Prostate gland (tissue), 2 donors: ENCODE results near the gene GLG1.
"Not testable (repeated sequence)": the region's sequence is repeated elsewhere in the genome, so short reads cannot be mapped to it uniquely, and the experiment has no call there.

Experiments used
- CTCF ChIP-seq, 4 experiments: fragments of 200-600 bp in 2 of 4; fragments of 450-650 bp in 2 of 4; sonication (generic) in 2 of 4; IDR thresholded peaks; 1 replicate in 3 of 4; 2 replicates in 1 of 4; pipeline ENCODE4 v1.5.1; 2016 to 2019; ENCODE audit warnings: antibody characterized with exemption in 4 of 4, mild to moderate bottlenecking in 2 of 4, moderate library complexity in 2 of 4
- POLR2A ChIP-seq: fragments of 450-650 bp; IDR thresholded peaks from one replicate; pipeline ENCODE4 v1.6.1; 2016; ENCODE audit warnings: antibody characterized with exemption, mild to moderate bottlenecking

DNA sequence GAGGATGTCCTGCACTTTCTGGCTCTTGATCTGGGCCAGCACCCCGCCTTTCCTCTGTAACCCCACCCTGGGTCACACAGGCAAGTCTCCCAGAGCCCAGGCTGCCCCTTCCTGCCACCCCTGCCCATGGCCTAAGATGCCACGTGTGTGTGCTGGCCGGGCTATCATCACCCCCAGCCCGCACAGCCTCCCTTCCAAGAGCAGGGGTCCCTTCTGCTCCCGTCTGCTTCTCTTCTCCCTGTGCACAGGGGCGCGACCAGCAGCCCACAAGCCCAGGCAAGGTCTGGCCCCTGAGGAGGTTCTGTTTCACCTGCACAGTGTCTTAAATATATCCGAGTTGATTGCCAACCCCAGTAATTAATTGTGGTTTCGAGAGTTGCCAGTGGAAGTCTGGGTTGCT lies 195.9 kb downstream of the GLG1 start:
- TF ChIP-seq CTCF (IDR thresholded peaks at IDR 0.05); POLR2A: not testable (repeated sequence)
